Upper lobe of left lung (tissue), 4 donors: ENCODE results near the gene FUT9.

Experiments used
- EP300 ChIP-seq, 4 donors: sonication (generic); formaldehyde crosslinking; IDR thresholded peaks; one replicate each; pipeline ENCODE4 v1.5.1; 2017; ENCODE audit warnings: antibody characterized with exemption in 4 of 4, control low read depth in 2 of 4
- POLR2AphosphoS5 ChIP-seq, 2 donors: sonication (generic); formaldehyde crosslinking; IDR thresholded peaks; one replicate each; pipeline ENCODE4 v1.5.1; 2017; ENCODE audit warnings: antibody characterized with exemption in 2 of 2
- TF ChIP-seq, protein P1 (sequence below), 6 experiments: fragments of 450-650 bp in 4 of 6; fragments of 200-600 bp in 2 of 6; sonication (generic) in 2 of 6; IDR thresholded peaks; one replicate each; pipeline ENCODE4 v1.5.1; 2016 to 2019; ENCODE audit warnings: antibody characterized with exemption in 6 of 6

DNA sequence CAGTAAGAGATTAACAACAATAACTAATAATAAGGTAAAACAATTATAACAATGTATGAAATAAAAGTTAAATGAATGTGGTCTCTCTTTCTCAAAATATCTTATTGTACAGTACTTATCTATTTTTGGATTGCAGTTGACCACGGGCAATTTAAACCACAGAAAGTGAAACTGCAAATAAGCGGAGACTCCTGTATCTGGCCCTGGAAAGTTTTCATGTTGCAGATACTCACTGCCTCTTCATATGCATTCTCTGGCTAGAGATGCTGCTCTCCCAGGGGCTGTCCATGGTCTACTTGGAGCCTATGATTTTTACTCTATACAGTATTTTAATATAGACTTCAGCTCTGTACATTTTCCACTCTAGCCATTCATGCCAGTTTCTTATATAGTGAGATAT is 230.8 kb downstream of the FUT9 start:
- TF ChIP-seq POLR2AphosphoS5 (IDR thresholded peaks at IDR 0.05) = no peak
- TF ChIP-seq, protein P1, sequence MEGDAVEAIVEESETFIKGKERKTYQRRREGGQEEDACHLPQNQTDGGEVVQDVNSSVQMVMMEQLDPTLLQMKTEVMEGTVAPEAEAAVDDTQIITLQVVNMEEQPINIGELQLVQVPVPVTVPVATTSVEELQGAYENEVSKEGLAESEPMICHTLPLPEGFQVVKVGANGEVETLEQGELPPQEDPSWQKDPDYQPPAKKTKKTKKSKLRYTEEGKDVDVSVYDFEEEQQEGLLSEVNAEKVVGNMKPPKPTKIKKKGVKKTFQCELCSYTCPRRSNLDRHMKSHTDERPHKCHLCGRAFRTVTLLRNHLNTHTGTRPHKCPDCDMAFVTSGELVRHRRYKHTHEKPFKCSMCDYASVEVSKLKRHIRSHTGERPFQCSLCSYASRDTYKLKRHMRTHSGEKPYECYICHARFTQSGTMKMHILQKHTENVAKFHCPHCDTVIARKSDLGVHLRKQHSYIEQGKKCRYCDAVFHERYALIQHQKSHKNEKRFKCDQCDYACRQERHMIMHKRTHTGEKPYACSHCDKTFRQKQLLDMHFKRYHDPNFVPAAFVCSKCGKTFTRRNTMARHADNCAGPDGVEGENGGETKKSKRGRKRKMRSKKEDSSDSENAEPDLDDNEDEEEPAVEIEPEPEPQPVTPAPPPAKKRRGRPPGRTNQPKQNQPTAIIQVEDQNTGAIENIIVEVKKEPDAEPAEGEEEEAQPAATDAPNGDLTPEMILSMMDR (IDR thresholded peaks at IDR 0.05) = no peak
- no peak for TF ChIP-seq EP300 (IDR thresholded peaks at IDR 0.05)
